ENCODE data around the gene ABHD14A.

DNA sequence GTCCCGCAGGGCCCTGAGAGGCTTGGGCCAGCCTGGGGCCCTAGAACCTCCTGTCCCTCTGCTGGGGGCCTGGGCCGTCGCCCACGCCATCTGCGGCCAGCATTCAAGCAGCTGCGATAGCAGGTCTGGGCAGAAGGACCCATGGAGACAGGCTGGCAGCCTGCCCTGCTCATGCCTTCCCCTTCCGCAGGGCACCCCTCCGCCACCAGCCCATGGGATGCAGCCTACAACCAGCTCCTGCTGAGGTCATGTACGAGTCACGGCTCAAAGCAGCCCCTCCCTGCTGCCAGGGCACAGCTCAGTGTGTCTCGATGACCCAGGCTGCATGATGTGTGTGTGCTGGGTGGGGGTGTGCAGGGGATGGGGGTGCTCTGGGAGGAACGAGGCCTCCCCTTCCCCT is 53.7 kb downstream of the ABHD14A start:
- no peak for TF ChIP-seq POLR2AphosphoS5 (IDR thresholded peaks at IDR 0.05; ENCODE audit: insufficient read depth in 1 of 2, low read depth in 1 of 2)
- no peak for TF ChIP-seq CTCF (IDR thresholded peaks at IDR 0.05)

Data from vagina (tissue), 2 donors.